BLaER1 (cell line): ENCODE results near the gene MFF.
"Not testable (repeated sequence)": the region's sequence is repeated elsewhere in the genome, so short reads cannot be mapped to it uniquely, and the experiment has no call there.

Source experiments
- H3K27ac ChIP-seq: shearing (Covaris generic); formaldehyde crosslinking; 2 replicates; pipeline ENCODE4 v1.8.1; 2022
- H3K27me3 ChIP-seq: shearing (Covaris generic); formaldehyde crosslinking; 2 replicates; pipeline ENCODE4 v1.8.1; 2022
- H3K36me3 ChIP-seq: shearing (Covaris generic); formaldehyde crosslinking; 2 replicates; pipeline ENCODE4 v1.8.1; 2022
- H3K4me1 ChIP-seq: shearing (Covaris generic); formaldehyde crosslinking; 2 replicates; pipeline ENCODE4 v1.8.1; 2022
- H3K4me2 ChIP-seq: shearing (Covaris generic); formaldehyde crosslinking; 2 replicates; pipeline ENCODE4 v1.8.1; 2022
- H3K4me3 ChIP-seq: shearing (Covaris generic); formaldehyde crosslinking; 2 replicates; pipeline ENCODE4 v1.8.1; 2022
- H3K9ac ChIP-seq: shearing (Covaris generic); formaldehyde crosslinking; 2 replicates; pipeline ENCODE4 v1.8.1; 2022
- H3K9me3 ChIP-seq: shearing (Covaris generic); formaldehyde crosslinking; 2 replicates; pipeline ENCODE4 v1.8.1; 2022
- H4K20me1 ChIP-seq: shearing (Covaris generic); formaldehyde crosslinking; 2 replicates; pipeline ENCODE4 v1.8.1; 2022
- Cebpa-rat ChIP-seq: shearing (Covaris generic); IDR thresholded peaks from 2 replicates; pipeline ENCODE4 v1.8.1; 2022

The MFF gene

DNA sequence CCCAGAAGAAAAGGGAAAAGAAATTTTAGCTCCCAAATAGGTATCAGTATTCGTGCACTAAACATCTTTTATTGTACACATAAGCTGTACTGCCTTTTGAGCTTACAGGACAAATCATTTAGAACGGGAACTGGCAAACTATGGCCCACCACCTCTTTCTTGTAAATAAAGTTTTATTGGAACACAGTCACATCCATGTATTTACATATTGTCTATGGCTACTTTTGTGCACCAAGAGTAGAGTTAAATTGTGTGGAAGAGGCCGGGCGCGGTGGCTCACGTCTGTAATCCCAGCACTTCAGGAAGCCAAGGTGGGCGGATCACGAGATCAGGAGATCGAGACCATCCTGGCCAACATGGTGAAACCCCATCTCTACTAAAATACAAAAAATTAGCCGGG lies 48.3 kb downstream of the MFF start:
- Histone ChIP-seq H3K27ac (no peak overlapping the region), H3K4me1 (peaks cover 18% of the 10 kb centered on the region), H3K36me3 (no peaks in the 10 kb centered on the region), H3K9ac (no peak overlapping the region), H3K4me2 (no peak overlapping the region), H3K9me3 (no peaks in the 10 kb centered on the region), H3K27me3 (no peaks in the 10 kb centered on the region), H4K20me1 (no peaks in the 10 kb centered on the region), H3K4me3 (no peak overlapping the region)
- no peak for TF ChIP-seq Cebpa-rat

DNA sequence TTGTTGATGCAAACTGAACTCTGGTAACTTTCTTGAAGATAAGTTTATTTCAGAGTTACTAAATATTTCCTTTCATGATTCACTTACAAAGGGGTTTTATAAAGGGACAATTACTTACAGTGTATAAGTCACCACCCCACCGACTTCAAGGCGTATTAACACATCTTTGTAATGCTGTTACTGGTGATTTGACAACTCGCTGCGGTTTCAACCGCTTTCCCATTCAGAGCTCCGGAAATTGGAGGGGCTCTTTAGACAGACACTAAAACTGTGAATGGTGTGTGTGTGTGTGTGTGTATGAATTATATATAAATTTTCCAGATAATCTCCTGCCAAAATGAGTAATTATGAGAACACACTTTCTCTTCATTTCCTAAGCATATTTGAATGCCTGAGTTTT lies 49.1 kb downstream of the MFF start:
- H3K4me3 ChIP-seq = no peak overlapping the region
- no peaks in the 10 kb centered on the region for H3K9me3 ChIP-seq
- H3K4me1 ChIP-seq = peaks cover 18% of the 10 kb centered on the region
- no peak overlapping the region for H3K4me2 ChIP-seq
- no peaks in the 10 kb centered on the region for H3K36me3 ChIP-seq
- H4K20me1 ChIP-seq = no peaks in the 10 kb centered on the region
- H3K9ac ChIP-seq = no peak overlapping the region
- H3K27me3 ChIP-seq = no peaks in the 10 kb centered on the region
- TF ChIP-seq Cebpa-rat = no peak
- no peak overlapping the region for H3K27ac ChIP-seq

DNA sequence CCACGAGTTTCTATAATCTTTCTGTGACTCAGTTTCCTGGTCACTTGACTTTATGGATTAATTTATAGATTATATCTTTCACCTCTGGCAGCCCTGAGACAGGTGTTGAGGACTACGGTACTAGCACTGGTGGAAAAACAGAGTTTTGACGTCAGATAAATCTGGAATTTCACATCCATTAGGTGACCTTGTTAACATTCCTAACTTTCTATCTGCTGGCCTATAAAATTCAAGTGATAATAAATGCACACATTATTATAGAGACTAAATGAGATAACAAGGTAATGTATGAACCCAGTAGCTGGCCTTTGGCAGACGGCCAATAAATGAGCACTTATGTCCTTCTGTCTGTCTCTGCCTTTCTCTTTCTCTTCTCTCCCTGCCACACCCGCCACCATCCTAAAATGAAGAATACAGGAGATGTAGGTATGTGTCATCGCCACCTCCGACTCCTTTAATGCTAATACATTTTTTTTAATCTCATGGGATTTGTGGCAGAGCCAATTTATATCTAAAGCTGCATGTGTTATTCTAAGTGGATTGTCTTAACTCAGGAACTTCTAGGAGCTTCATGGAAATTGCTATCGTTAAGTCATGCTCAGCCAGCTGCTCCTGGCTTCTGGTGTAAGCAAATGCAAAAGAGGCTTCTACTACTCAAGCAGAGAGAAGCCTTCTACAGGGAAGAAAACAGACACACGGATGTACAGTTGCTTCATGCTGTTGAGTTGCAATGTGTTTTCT lies 51.8 kb downstream of the MFF start:
- Histone ChIP-seq H3K27me3 (no peaks in the 10 kb centered on the region), H3K36me3 (no peaks in the 10 kb centered on the region), H4K20me1 (no peaks in the 10 kb centered on the region), H3K4me3 (no peak overlapping the region), H3K4me2 (no peak overlapping the region), H3K9me3 (no peaks in the 10 kb centered on the region), H3K9ac (no peak overlapping the region), H3K4me1 (peaks cover 6% of the 10 kb centered on the region), H3K27ac (no peak overlapping the region)
- TF ChIP-seq Cebpa-rat = no peak

DNA sequence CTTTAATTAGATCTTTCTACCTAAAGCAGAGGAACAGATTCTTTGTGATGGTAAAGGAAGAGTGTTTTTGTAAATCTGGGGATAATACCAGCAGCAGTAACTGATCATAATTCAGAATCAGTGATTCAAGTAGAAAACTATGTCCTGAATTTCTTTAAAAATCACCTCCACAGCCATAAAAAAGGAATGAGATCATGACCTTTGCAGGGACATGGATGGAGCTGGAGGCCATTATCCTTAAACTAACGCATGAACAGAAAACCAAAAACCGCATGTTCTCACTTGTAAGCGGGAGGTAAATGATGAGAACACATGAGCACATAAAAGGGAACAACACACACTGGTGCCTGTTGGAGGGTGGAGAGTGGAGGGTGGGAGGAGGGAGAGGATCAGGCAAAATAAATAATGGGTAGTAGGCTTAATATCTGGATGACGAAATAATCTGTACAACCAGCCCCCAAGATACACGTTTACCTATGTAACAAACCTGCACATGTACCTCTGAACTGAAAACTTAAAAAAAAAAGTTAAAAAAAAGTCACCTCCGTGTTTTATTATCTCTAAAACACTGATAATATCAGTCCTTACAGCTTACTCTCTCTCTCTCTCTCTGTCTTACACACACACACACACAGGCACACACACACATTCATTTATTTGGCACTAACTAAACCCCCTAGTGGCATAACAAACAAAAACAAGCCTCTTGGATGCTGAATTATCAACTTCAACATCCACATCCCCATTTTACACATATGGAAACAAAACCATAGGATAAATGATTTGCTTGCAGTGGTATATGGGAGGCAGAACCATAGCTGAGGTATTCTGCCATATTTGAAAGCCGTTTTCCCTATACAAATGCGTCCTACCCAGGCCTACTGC lies 52.7 kb downstream of the MFF start:
- no peaks in the 10 kb centered on the region for H3K36me3 ChIP-seq
- H3K4me2 ChIP-seq = no peak overlapping the region

DNA sequence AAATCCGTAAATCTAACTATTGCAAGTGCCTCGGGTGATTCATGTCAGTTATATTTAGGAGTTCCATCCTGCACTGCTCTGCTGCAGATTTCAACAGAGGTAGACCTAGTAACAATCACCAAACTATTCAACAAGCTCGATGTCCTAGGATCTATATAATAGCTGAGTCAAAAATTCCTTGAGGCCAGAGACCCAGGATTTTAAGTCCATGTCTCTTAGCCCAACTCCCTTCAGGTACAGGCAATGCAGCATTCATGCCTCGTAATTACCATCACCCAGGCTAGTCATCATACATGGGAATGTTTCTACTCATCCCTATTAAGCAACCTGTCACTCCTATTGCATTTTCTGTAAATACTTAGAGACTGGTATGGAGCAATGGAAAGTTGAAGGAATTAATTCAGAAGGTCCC lies 53.3 kb downstream of the MFF start:
- TF ChIP-seq Cebpa-rat = no peak

More for the DNA sequence above, 52.7 kb downstream of the MFF start:
- Histone ChIP-seq H3K27ac (no peak overlapping the region), H3K27me3 (no peaks in the 10 kb centered on the region), H3K9ac (no peak overlapping the region), H3K9me3 (no peaks in the 10 kb centered on the region), H3K4me1 (peaks cover 6% of the 10 kb centered on the region), H3K4me3 (no peak overlapping the region), H4K20me1 (no peaks in the 10 kb centered on the region)
- no peak for TF ChIP-seq Cebpa-rat

DNA sequence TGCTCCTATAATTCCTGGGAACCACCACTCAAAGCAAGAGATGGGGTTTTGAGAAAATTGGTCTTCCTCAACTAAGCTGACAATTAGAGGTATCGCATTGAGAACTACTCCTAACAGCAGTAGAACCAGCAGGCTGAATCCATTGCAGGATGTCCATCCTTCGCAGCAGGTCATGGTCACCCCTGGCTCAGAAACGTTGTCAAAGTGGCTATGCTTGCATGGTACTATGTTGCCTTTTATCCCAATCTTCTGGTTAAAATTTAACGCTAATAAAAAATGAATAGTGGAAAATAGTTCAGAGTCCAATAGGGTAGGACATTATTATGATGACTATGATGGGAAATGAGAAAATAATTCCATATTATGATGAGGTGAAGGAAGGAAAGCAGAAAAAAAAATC lies 54.0 kb downstream of the MFF start, which contains the start of gene TM4SF20:
TSS of gene TM4SF20 (minus strand) at position 212 of the 400 bp plus-strand sequence. CDS start at position 174, 38 bp downstream.
- no peak for TF ChIP-seq Cebpa-rat
- Histone ChIP-seq H3K36me3 (no peaks in the 10 kb centered on the region), H3K4me2 (no peak within 1 kb of the TSS), H3K4me1 (peaks cover 6% of the 10 kb centered on the region), H4K20me1 (no peaks in the 10 kb centered on the region), H3K27ac (no peak within 1 kb of the TSS), H3K4me3 (no peak within 1 kb of the TSS), H3K9me3 (no peaks in the 10 kb centered on the region), H3K27me3 (no peaks in the 10 kb centered on the region), H3K9ac (no peak within 1 kb of the TSS)

More for the DNA sequence above, 53.3 kb downstream of the MFF start:
- H3K27ac ChIP-seq = no peak overlapping the region
- no peak overlapping the region for H3K4me3 ChIP-seq
- no peaks in the 10 kb centered on the region for H3K36me3 ChIP-seq
- H3K4me1 ChIP-seq = peaks cover 6% of the 10 kb centered on the region
- H3K9me3 ChIP-seq = no peaks in the 10 kb centered on the region
- no peaks in the 10 kb centered on the region for H3K27me3 ChIP-seq
- H3K4me2 ChIP-seq = no peak overlapping the region
- H3K9ac ChIP-seq = no peak overlapping the region
- H4K20me1 ChIP-seq = no peaks in the 10 kb centered on the region

DNA sequence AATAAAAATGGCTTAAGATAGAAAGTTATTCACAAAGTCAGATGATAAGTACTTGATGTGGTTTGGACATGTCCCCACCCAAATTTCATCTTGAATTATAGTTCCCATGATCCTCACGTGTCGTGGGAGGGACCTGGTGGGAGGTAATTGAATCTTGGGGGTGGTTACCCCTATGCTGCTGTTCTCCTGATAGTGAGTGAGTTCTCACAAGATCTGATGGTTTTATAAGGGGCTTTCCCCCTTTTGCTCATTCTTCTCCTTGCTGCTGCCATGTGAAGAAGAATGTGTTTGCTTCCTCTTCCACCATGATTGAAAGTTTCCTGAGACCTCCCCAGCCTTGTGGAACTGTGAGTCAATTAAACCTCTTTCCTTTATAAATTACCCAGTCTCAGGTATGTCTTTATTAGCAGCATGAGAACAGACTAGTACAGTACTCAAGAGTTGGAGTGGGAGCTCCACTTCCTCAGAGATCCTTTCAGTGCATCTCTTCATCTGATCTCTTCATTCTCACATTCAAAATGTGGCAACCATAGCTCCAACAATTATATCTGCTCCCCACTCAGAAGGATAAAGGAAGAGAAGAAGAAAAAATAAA lies 57.3 kb downstream of the MFF start:
- H3K4me1 ChIP-seq, H3K27ac ChIP-seq, H3K27me3 ChIP-seq, H3K4me3 ChIP-seq, H3K4me2 ChIP-seq, H3K36me3 ChIP-seq, H3K9me3 ChIP-seq, H4K20me1 ChIP-seq, H3K9ac ChIP-seq: not testable (repeated sequence)

DNA sequence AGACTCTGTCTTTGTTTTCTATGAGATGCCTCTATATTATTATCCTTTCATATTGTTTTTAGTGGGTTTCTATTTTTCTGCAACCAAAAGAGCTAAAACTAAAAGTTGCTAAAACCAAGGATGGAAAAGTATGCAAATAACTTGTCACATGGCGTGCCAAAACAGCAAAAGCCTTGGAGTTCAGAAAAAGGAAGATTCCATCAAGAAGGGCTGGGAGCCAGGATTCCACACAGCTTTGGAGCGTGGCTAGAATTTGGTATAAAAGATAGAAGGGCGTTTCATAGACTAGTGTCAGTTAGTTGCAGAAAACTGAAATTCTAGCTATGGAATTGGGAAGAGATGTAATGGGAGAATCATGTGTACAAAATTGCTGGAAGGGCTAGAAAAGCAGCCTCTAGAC lies 58.6 kb downstream of the MFF start:
- no peak overlapping the region for H3K4me3 ChIP-seq
- no peaks in the 10 kb centered on the region for H3K27me3 ChIP-seq
- H3K4me1 ChIP-seq = peaks cover 7% of the 10 kb centered on the region; the same call in 1 of the 2 replicates
- H4K20me1 ChIP-seq = no peaks in the 10 kb centered on the region
- H3K36me3 ChIP-seq = no peaks in the 10 kb centered on the region
- no peak overlapping the region for H3K27ac ChIP-seq
- TF ChIP-seq Cebpa-rat = no peak
- H3K9me3 ChIP-seq = no peaks in the 10 kb centered on the region
- no peak overlapping the region for H3K9ac ChIP-seq
- no peak overlapping the region for H3K4me2 ChIP-seq

DNA sequence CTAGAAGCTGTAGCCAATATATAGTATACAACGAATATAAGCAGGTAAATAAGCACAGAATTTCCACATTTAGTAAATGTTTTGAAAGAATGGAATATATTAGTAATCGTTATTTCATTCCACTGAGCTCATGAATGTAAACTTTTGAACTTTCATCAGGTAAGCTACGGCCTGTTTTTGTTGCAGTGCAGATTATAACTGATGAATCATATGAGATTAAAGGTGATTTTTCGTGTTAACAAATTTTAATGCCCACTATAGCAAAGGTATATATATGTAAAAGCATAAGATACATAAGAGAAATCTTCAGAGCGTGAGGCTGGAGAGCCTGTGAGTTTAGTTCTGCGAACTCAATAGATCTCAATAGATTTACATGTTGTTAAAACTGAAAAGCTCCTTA lies 61.6 kb downstream of the MFF start:
- H3K4me1 ChIP-seq = peaks cover 7% of the 10 kb centered on the region; the same call in 1 of the 2 replicates
- no peak overlapping the region for H3K9ac ChIP-seq
- TF ChIP-seq Cebpa-rat = no peak
- no peak overlapping the region for H3K4me3 ChIP-seq
- H4K20me1 ChIP-seq = no peaks in the 10 kb centered on the region
- no peak overlapping the region for H3K27ac ChIP-seq
- H3K36me3 ChIP-seq = no peaks in the 10 kb centered on the region
- no peak overlapping the region for H3K4me2 ChIP-seq
- H3K9me3 ChIP-seq = no peaks in the 10 kb centered on the region
- H3K27me3 ChIP-seq = no peaks in the 10 kb centered on the region

DNA sequence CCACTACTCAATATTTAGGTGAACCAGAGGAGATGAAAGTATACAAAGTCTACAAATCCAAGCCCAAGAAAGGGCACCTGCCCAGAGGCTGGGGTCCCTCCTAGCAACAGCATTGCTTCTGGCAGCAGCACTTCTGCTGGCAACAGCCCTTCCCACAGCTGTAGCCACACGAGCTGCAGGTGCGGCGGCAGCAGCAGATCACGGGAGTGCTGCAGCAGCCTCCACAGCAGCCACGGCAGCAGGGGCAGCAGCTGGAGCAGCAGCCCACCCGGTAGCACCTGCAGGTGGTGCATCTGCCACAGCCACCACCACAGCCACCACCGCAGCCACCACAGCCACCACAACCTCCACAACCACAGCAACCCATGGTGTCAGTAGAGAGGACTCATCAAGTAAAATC lies 62.5 kb downstream of the MFF start, which contains the start of gene SCYGR1:
TSS of gene SCYGR1 (minus strand) at position 367 of the 400 bp plus-strand sequence. CDS start at position 367, 0 bp downstream.
- H3K27me3 ChIP-seq, H3K27ac ChIP-seq, H3K9me3 ChIP-seq, H3K4me1 ChIP-seq, H3K4me3 ChIP-seq, H3K4me2 ChIP-seq, H4K20me1 ChIP-seq, H3K9ac ChIP-seq, H3K36me3 ChIP-seq: not testable (repeated sequence)
